Endothelial cell of umbilical vein (primary cell): ENCODE measurements around the gene NKD1.

Experiments
- CTCF ChIP-seq, 2 donors: IDR thresholded peaks; 1 replicate in 1 of 2; 2 replicates in 1 of 2; pipeline ENCODE4 v1.5.1; 2011; ENCODE audit warnings: low read length in 2 of 2, mild to moderate bottlenecking in 2 of 2, moderate library complexity in 2 of 2, control low read depth in 1 of 2, inconsistent platforms in 1 of 2, low read depth in 1 of 2; ENCODE audit not compliant: insufficient read depth in 1 of 2; ENCODE audit errors: extremely low read depth in 1 of 2
- EZH2 ChIP-seq: IDR thresholded peaks from 2 replicates; pipeline ENCODE4 v1.6.1; 2012; ENCODE audit warnings: borderline replicate concordance, low read depth, mild to moderate bottlenecking, moderate library complexity, low read length, inconsistent platforms; ENCODE audit not compliant: severe bottlenecking
- FOS ChIP-seq: IDR thresholded peaks from 2 replicates; pipeline ENCODE4 v1.6.1; 2011; ENCODE audit warnings: mild to moderate bottlenecking, low read length, moderate library complexity, borderline replicate concordance; ENCODE audit not compliant: insufficient read depth
- GATA2 ChIP-seq: IDR thresholded peaks from 2 replicates; pipeline ENCODE4 v1.7.0; 2011; ENCODE audit warnings: low read depth, mild to moderate bottlenecking, moderate library complexity, mixed read lengths, low read length; ENCODE audit not compliant: insufficient read length, insufficient read depth
- MAX ChIP-seq: IDR thresholded peaks from 2 replicates; pipeline ENCODE4 v1.6.1; 2011; ENCODE audit not compliant: insufficient read depth, insufficient read length
- MYC ChIP-seq: IDR thresholded peaks from one replicate; pipeline ENCODE4 v1.6.1; 2011; ENCODE audit warnings: mild to moderate bottlenecking, low read depth, low read length
- POLR2A ChIP-seq: IDR thresholded peaks from 2 replicates; pipeline ENCODE4 v1.6.1; 2012; ENCODE audit warnings: low read depth, mild to moderate bottlenecking, control low read depth, low read length
- POLR2AphosphoS5 ChIP-seq: IDR thresholded peaks from 2 replicates; pipeline ENCODE4 v1.6.1; 2012; ENCODE audit warnings: low read depth, mild to moderate bottlenecking, control low read depth, low read length, moderate library complexity; ENCODE audit not compliant: insufficient read depth

DNA sequence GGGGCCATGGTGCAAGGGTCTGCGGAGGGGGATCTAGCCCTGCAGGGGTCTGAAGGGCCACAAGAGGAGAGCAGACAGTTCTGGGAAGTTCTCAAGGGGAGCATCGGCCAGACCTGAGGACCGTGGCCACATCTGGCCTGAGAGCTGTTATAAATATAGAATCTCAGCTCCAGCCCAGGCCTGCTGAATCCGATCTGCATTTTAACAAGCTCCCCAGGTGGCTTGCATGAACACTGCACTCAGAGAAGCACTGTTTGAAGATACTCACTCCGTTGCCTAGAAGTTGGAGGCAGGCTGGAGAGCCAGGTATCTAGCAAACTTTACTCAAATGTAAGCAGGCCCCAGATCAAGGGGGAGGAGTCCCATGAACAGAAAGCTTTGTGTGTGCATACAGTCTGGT is 61.3 kb downstream of the NKD1 start:
- TF ChIP-seq MYC = no peak
- TF ChIP-seq CTCF (IDR thresholded peaks at IDR 0.05; ENCODE audit: extremely low read depth in 1 of 2, insufficient read depth in 1 of 2, low read depth in 1 of 2, low read length in 2 of 2) = no peak
- no peak for TF ChIP-seq POLR2A
- no peak for TF ChIP-seq MAX
- TF ChIP-seq GATA2 = no peak
- no peak for TF ChIP-seq FOS
- TF ChIP-seq POLR2AphosphoS5 = no peak
- TF ChIP-seq EZH2 = no peak
